ENCODE measurements around the gene PARM1.

PARM1 gene

GRCh38 chr4:74942251-74942917, 9.5 kb downstream of the PARM1 start:
- no peak for DNase-seq (ENCODE audit: low read depth)

DNA sequence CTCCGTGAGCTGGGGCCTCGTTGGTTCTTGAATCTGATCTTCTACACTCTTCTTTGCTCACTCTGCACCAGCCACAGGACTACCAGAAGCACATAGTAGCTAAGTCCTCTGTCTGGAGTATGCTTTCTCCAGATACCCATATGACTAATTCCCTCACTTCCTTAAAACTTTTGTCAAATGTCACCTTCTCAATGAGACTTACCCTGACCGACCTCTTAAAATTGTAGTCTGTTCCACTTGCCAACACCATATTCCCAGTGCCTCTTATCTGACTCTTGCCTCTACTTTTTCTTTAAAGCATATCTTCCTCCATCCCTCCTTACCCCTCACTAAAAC, 10.0 kb downstream of the PARM1 start:
- DNase-seq (ENCODE audit: low read depth) = no peak

DNA sequence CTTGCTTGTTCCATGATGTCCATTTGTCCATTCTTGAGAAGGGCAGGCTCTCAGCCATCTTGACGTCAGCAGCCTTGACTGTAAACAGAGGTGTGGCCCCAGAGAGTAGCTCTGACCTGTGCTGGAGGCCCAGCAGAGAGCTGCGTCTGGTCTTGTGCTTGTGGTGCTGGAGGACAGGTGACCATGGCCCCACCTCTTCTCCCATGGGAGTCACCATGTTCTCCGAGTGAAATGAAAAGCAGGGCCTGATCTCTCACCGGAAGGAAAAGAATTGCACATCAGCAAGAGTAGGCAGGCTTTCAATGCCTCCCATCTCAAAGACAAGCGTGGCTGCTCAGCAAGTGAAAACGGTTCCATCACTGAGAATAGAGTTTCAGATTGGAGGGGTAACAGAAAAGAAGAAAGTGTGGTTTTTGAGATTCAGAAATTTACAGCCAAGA, 11.5 kb downstream of the PARM1 start:
- DNase-seq (ENCODE audit: low read depth) = no peak

GRCh38 chr4:74946196-74946595, 13.3 kb downstream of the PARM1 start:
- no peak for DNase-seq (ENCODE audit: low read depth)

GRCh38 chr4:74947798-74948197, 14.9 kb downstream of the PARM1 start:
- DNase-seq (ENCODE audit: low read depth) = no peak

GRCh38 chr4:74948236-74948635, 15.3 kb downstream of the PARM1 start:
- DNase-seq (ENCODE audit: low read depth) = no peak

- DNase-seq (ENCODE audit: low read depth) = no peak
Measured at GRCh38 chr4:74950200-74950599, 17.3 kb downstream of the PARM1 start.

DNA sequence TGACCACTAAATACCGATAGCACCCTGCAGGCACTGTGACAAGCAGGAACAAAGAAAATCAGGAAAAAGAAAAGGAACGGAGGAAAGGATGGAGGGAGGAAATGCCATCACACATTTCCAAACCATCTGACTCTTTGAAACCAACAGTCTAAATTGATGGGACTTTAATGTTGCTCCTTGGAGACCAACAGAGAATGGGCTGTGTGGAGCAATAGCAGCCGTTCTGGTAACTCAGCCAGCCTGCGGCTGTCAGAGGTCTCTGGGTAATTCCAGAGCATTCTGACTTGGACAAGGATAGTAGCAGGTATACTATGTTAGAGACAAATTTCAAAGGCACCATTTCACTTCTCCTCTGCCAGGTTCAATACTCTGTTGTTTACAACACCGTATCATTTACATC, 18.0 kb downstream of the PARM1 start:
- no peak for DNase-seq (ENCODE audit: low read depth)

- no peak for DNase-seq (ENCODE audit: low read depth)
Measured at GRCh38 chr4:74953647-74954046, 20.7 kb downstream of the PARM1 start.

GRCh38 chr4:74958881-74959280, 26.0 kb downstream of the PARM1 start:
- no peak for DNase-seq (ENCODE audit: low read depth)

DNA sequence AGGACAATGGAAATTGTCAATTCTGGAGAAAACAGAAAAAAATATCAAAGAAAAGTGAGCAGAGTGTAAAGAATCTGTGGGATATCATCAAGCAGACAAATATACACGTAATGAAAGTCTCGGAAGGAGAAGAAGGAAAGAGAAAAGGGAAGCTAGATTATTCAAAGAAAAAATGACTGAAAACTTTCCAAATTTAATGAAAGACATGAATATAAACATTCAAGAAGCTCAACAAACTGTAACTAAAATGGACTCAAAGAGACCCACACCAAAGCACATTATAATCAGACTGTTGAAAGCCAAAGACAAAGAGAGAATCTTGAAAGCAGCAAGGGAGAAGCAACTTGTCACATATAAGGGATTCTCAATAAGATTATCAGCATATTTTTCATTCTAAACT, 28.3 kb downstream of the PARM1 start:
- no peak for DNase-seq (ENCODE audit: low read depth)

DNA sequence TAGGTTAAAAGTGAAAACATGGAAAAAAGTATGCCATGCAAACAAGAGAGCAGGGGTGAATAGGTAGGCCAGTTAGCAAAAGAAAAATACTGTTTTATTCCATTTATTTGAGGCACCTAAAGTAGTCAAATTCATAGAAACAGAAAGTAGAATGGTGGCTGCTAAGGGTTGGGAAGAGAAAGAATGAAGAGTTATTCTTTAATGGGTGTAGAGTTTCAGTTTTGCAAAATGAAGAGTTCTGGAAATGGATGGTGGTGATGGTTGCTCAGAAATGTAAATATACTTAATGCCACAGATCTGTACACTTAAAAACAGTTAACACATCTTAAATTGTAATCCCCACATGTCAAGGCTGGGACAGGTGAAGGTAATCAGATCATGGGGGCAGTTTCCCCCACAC, 29.7 kb downstream of the PARM1 start:
- no peak for DNase-seq (ENCODE audit: low read depth)

DNA sequence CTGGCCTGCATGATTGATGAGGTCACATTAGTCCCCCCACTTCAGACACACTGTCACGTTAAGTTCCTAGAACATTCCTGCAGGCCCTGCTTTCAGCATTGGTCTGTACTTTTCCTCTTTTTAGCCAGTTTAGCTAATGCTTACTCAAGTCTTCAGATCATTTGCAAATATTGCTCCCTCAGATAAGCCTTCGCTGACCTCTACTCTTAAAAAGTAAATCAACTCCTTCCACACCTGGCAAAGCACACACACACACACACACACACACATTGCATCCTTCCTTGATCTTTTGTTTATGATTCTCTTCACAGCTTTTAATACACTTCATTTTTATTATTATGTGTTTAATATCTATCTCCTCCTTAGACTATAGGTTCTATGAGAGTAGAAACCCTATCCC, 31.4 kb downstream of the PARM1 start:
- DNase-seq (ENCODE audit: low read depth) = no peak

DNA sequence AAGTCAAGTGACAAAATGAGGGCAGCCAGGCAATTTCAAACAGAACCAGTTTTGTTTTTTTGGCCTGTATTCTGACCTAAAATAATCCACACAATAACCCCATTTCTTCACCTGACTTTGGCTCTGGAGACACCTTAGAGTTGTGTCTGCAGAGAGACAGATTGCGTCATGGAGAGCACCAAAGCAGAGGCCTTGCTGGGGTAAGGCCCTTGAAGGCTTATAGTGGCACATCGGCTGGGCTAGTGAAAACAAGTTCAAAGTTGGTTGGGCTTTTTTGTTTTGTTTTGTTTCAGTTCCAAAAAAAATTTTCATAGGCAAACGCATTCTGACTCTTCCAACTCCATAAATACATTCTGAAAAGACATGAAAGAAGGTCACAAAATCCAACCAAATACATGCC, 34.4 kb downstream of the PARM1 start:
- DNase-seq (ENCODE audit: low read depth) = peak; percentile 1

DNA sequence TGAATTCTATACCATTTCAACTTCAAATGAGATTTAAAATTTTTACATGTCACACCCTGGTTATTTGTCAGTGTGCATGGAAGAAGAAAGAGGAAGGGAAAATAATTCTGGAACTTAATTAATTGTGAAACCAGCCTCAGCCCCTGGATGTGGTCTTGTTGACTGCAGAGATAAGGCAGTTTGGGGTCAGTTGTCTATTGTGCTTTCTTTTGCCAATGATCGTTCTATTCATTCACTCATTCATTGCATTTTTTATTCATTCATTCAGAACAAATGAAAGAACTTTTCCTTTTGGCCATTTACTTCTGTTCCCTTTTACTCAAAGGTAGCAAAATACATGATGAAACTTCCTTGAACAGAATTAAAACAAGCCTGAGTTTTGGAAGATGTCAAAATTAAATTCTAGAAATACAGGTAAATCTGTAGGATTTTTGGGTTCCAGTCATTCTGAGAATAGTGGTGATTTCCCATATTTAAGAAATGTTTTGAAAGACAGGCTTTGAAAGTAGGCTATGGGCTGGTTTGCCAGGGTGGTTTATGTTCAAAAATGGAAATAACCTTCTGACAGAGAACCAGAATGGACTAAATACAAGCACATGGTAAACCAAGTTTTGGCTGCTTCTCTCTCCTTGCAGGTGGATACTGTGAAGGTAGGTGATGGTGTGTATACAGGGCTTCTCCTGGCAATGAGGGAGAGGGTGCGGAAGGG, 35.7 kb downstream of the PARM1 start:
- no peak for DNase-seq (ENCODE audit: low read depth)

- DNase-seq (ENCODE audit: low read depth) = no peak
Measured at GRCh38 chr4:74969507-74970474, 36.9 kb downstream of the PARM1 start.

DNA sequence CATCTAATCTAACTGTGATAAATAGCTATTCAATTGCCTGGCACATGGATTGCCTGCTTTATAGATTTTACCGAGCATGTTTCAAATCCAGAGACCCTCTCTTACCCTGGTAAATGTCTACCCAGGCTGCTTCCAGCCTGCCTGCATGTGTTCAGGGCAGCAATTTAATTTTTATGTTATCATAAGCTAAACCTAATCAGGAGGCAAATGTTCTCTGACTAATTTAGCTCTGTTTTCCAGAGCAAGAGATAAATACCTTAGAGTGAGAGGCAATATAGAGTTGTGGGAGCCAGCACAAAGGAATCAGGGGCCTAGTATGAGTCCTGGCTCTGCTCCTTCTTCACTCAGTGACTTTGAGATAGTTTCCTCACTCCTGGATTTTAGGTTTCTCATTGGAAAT, 37.7 kb downstream of the PARM1 start:
- no peak for DNase-seq (ENCODE audit: low read depth)

- DNase-seq (ENCODE audit: low read depth) = no peak
Measured at GRCh38 chr4:74971862-74972261, 38.9 kb downstream of the PARM1 start.

GRCh38 chr4:74975082-74975481, 42.2 kb downstream of the PARM1 start:
- no peak for DNase-seq (ENCODE audit: low read depth)

DNA sequence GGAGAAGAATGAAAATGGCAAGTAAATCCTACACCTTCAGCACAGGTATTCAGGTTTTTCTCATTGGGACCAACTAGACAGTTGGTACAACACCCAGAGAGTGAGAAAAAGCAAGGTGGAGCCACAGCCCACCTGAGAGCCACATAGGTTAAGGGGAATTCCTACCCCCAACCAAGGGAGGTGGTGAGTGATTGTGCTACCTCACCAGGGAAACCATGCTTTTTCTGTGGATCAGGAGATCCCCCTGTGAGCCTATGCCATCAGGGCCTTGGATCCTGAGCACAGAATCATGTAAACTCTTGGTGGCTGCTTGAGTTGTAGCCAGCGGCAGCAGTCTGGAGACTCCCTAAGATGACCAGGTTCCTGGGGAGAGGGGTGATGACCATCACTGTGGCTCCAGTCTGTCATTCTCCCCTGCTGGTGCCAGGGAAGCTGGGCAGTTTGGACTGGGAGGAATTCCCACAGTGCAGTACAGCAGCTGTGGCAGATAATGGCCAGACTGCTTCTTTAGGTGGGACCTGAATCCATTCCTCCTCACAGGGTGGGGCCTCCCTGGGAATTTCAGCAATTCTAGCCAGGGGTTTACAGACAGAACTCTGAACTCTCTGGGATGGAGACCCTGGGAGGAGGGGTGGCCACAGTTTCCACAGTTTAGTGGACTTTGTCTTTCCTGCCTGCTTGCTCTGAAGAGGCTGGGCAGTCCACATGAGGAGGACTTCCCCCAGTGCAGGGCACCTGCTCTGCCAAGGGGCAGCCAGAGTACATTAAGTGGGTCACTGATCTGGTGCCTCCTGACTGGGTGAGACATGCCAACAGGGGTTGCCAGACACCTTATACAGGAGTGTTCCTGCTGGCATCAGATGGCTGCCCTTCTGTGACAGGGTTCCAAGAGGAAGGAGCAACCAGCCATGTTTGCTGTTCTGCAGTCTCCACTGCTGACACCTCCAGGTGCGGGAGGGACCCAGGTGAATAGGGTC, 43.2 kb downstream of the PARM1 start:
- no peak for DNase-seq (ENCODE audit: low read depth)

- DNase-seq (ENCODE audit: low read depth) = no peak
Measured at GRCh38 chr4:74982546-74983252, 49.8 kb downstream of the PARM1 start.
